A673 (cell line): ENCODE measurements around the gene LRP6.

Experiments used
- EZH2 ChIP-seq: fragments of 200-600 bp; sonication (generic); IDR thresholded peaks from 2 replicates; pipeline ENCODE4 v1.6.1; 2017; ENCODE audit warnings: borderline replicate concordance, low read depth, mild to moderate bottlenecking, mixed read lengths, antibody characterized with exemption, low read length; ENCODE audit not compliant: poor library complexity, severe bottlenecking
- TF ChIP-seq, protein P1 (sequence below): fragments of 300-800, 200-600 bp; sonication (generic); conservative IDR thresholded peaks from 2 replicates; pipeline ENCODE4 v1.5.1; 2017; ENCODE audit warnings: low read depth, mild to moderate bottlenecking, antibody characterized with exemption, low read length, moderate library complexity, mixed read lengths

DNA sequence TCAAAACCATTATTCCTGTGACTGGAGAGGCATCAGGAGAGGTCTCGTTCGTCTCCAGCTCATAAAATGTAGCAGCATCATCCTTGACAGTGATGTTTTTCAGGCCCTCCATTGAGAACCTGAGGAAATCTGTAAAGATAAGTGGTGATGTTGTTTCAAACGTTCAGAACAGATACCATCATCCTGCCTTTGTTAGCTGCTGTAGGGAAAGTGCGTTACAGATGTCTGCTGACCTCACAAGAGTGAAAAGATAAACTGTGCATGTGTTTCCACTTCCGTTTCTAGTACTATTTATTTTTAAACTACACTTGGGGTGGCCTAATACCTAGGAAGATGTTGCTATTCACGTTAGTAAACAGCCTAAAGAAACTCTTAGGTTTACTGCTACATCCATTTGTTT lies 167.7 kb downstream of the LRP6 start:
- TF ChIP-seq, protein P1, sequence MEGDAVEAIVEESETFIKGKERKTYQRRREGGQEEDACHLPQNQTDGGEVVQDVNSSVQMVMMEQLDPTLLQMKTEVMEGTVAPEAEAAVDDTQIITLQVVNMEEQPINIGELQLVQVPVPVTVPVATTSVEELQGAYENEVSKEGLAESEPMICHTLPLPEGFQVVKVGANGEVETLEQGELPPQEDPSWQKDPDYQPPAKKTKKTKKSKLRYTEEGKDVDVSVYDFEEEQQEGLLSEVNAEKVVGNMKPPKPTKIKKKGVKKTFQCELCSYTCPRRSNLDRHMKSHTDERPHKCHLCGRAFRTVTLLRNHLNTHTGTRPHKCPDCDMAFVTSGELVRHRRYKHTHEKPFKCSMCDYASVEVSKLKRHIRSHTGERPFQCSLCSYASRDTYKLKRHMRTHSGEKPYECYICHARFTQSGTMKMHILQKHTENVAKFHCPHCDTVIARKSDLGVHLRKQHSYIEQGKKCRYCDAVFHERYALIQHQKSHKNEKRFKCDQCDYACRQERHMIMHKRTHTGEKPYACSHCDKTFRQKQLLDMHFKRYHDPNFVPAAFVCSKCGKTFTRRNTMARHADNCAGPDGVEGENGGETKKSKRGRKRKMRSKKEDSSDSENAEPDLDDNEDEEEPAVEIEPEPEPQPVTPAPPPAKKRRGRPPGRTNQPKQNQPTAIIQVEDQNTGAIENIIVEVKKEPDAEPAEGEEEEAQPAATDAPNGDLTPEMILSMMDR: no peak
- no peak for TF ChIP-seq EZH2
